GOT3 (cell line): ENCODE data around the gene KDM8.

Experiments used
- DNase-seq: peaks from one replicate; lab custom pipeline; 2025; ENCODE audit warnings: mixed read lengths; lab: John Stamatoyannopoulos, UW

The KDM8 gene

GRCh38 chr16:27270349-27270748 lies 67.0 kb downstream of the KDM8 start:
- no peak for DNase-seq
